HepG2 (cell line): ENCODE results near the gene ZNF138. TPM values are rescaled to one million over a fixed set of nuclear protein-coding genes. Genes with fewer than 3 reads are reported as not detected.

Experiments used
- ATAC-seq: fragments of 200-7000 bp; cut with Tn5 transposase; 3 replicates; pipeline ENCODE4 v1.9.1; 2020; ENCODE audit warnings: mild to moderate bottlenecking, moderate library complexity
- BruUV-seq: library from RNA; stranded (reverse); fragments of 400-500 nt; replicated peaks from 2 replicates; lab custom pipeline; 2021; lab: Mats Ljungman, UMichigan
- CTCF ChIA-PET: fragments of 300-600 bp; formaldehyde crosslinking; extraction: SDS; loops from one replicate; lab custom pipeline; 2021; ENCODE audit warnings: low total read pairs, inconsistent platforms, low intra/inter-chr PET ratio; lab: Yijun Ruan, JAX
- POLR2A ChIA-PET: fragments of 350-600 bp; sonication (Branson Sonifier 250); formaldehyde crosslinking; loops from one replicate; lab custom pipeline; 2020; ENCODE audit warnings: antibody characterized with exemption, inconsistent platforms; lab: Yijun Ruan, JAX
- DNase-seq: peaks from one replicate; pipeline ENCODE4 v3.0.0-alpha.2; 2015; ENCODE audit warnings: low spot score
- FAIRE-seq: peaks from 3 replicates; lab custom pipeline; 2011; peaks lifted over from hg19 to GRCh38; lab: Jason Lieb, UNC
- H2AFZ ChIP-seq: one replicate; pipeline ENCODE4 v1.6.1; 2011; ENCODE audit warnings: low read length, inconsistent platforms
- H3K27ac ChIP-seq: fragments of 300-600 bp; 3 replicates; pipeline ENCODE4 v1.8.0; 2011; ENCODE audit warnings: mixed run types, mild to moderate bottlenecking, mixed read lengths, low read length, inconsistent platforms; ENCODE audit not compliant: insufficient read depth; ENCODE audit errors: extremely low read length
- H3K27me3 ChIP-seq, 2 experiments: fragments of 200-600 bp in 1 of 2; 2 replicates in 1 of 2; 3 replicates in 1 of 2; pipeline versions ENCODE4 v1.6.0 to v1.8.0; 2011; ENCODE audit warnings: low read length in 2 of 2, mild to moderate bottlenecking in 2 of 2, moderate library complexity in 2 of 2, inconsistent platforms in 1 of 2; ENCODE audit not compliant: insufficient read depth in 2 of 2, control insufficient read depth in 1 of 2
- H3K36me3 ChIP-seq, 2 experiments: fragments of 200-600 bp in 1 of 2; replicated peaks in 1 of 2; 2 replicates in 1 of 2; 3 replicates in 1 of 2; pipeline versions ENCODE4 v1.5.1 to v1.8.0; 2011; ENCODE audit warnings: low read length in 2 of 2, inconsistent platforms in 1 of 2; ENCODE audit not compliant: insufficient read depth in 2 of 2, control insufficient read depth in 1 of 2
- H3K4me1 ChIP-seq: 2 replicates; pipeline ENCODE4 v1.5.1; 2012; ENCODE audit warnings: low read length, inconsistent platforms; ENCODE audit not compliant: insufficient read depth
- H3K4me2 ChIP-seq: 2 replicates; pipeline ENCODE4 v1.6.0; 2011; ENCODE audit warnings: low read depth, low read length, inconsistent platforms
- H3K4me3 ChIP-seq, 3 experiments: fragments of 200-600 bp in 1 of 3; sonication (generic), shearing (Covaris generic) in 1 of 3; replicated peaks in 1 of 3; 2 replicates each; pipeline ENCODE4 v1.5.1; 2011 to 2016; ENCODE audit warnings: low read length in 3 of 3, inconsistent platforms in 2 of 3, low read depth in 2 of 3, mild to moderate bottlenecking in 2 of 3, control low read depth in 1 of 3, mixed read lengths in 1 of 3; ENCODE audit not compliant: insufficient read depth in 1 of 3
- H3K79me2 ChIP-seq: one replicate; pipeline ENCODE4 v1.6.1; 2011; ENCODE audit warnings: low read length, inconsistent platforms; ENCODE audit not compliant: insufficient read depth
- H3K9ac ChIP-seq: 2 replicates; pipeline ENCODE4 v1.6.0; 2011; ENCODE audit warnings: mild to moderate bottlenecking, low read depth, low read length, inconsistent platforms; ENCODE audit not compliant: insufficient read depth
- H3K9me3 ChIP-seq: 2 replicates; pipeline ENCODE4 v1.5.1; 2012; ENCODE audit warnings: mild to moderate bottlenecking, low read length
- H4K20me1 ChIP-seq: 2 replicates; pipeline ENCODE4 v1.6.0; 2011; ENCODE audit warnings: inconsistent platforms, mild to moderate bottlenecking, low read length, moderate library complexity; ENCODE audit not compliant: insufficient read depth
- AHDC1 ChIP-seq: sonication (generic); formaldehyde crosslinking; IDR thresholded peaks from 2 replicates; pipeline ENCODE4 v1.5.1; 2020; ENCODE audit warnings: mild to moderate bottlenecking, missing genetic modification reagents, borderline replicate concordance
- ATAD3A ChIP-seq: sonication (generic); formaldehyde crosslinking; IDR thresholded peaks from 2 replicates; pipeline ENCODE4 v1.4.0; 2020; ENCODE audit warnings: missing genetic modification reagents
- POLR2AphosphoS5 ChIP-seq: IDR thresholded peaks from 2 replicates; pipeline ENCODE4 v1.6.1; 2012; ENCODE audit warnings: low read depth, low read length
- SP140L ChIP-seq: sonication (generic); formaldehyde crosslinking; IDR thresholded peaks from 2 replicates; pipeline ENCODE4 v1.4.0; 2020; ENCODE audit warnings: missing genetic modification reagents, borderline replicate concordance
- TCF12 ChIP-seq, 2 experiments: fragments of 450-650 bp in 1 of 2; sonication (generic) in 1 of 2; formaldehyde crosslinking in 1 of 2; IDR thresholded peaks; 2 replicates each; pipeline versions ENCODE4 v1.6.1 to v1.8.0; 2017 to 2022; ENCODE audit warnings: antibody characterized with exemption in 1 of 2, mild to moderate bottlenecking in 1 of 2, missing genetic modification reagents in 1 of 2, moderate library complexity in 1 of 2
- ZBTB33 ChIP-seq: sonication (generic); formaldehyde crosslinking; IDR thresholded peaks from 2 replicates; pipeline ENCODE4 v1.4.0; 2020; ENCODE audit warnings: missing genetic modification reagents
- ZFP36 ChIP-seq: fragments of 150-350 bp; IDR thresholded peaks from 2 replicates; pipeline ENCODE4 v1.6.1; 2018; ENCODE audit warnings: borderline replicate concordance, low read length, low read depth; ENCODE audit not compliant: partially characterized antibody
- ZKSCAN8 ChIP-seq: IDR thresholded peaks from 2 replicates; pipeline ENCODE4 v1.6.1; 2016; ENCODE audit warnings: borderline replicate concordance, missing genetic modification reagents, missing compliant biosample characterization
- ZNF451 ChIP-seq: sonication (generic); formaldehyde crosslinking; IDR thresholded peaks from 2 replicates; pipeline ENCODE4 v1.5.0; 2020; ENCODE audit warnings: mild to moderate bottlenecking, missing genetic modification reagents
- WGBS: methylation state at CpG from one replicate; pipeline ENCODE4 v1.1.6; 2017; ENCODE audit warnings: low lambda C conversion rate; 5-methylcytosine and 5-hydroxymethylcytosine counted together
- in situ Hi-C: cut with HindIII; loops from 2 replicates; pipeline ENCODE4 v1.10.0; 2017; ENCODE audit warnings: low pct_unique_long_range_greater_than_20kb; ENCODE audit not compliant: extremely low pct_ligation_motif_present
- intact Hi-C: fragments of 100-400 bp; cut with micrococcal nuclease; formaldehyde crosslinking; loops from one replicate; pipeline ENCODE4 v1.10.0; 2022; ENCODE audit not compliant: unreplicated experiment
- polyA plus RNA-seq, 8 experiments: library from polyadenylated mRNA; depleted of rRNA in 3 of 8; stranded (reverse) in 7 of 8; unstranded in 1 of 8; fragments of >200 nt; fragmentation: Illumina TruSeq in 4 of 8; extraction: Trizol in 4 of 8; gene quantifications; 2 replicates each; pipeline versions ENCODE4 v1.2.1 to v1.2.3, GENCODE V29; 2011 to 2016; ENCODE audit warnings: low read depth in 4 of 8, missing spikeins in 1 of 8, mixed read lengths in 1 of 8; ENCODE audit not compliant: insufficient read depth in 1 of 8
- total RNA-seq, 5 experiments: library from RNA; depleted of rRNA; stranded (reverse); fragments of >200 nt; fragmentation: Illumina TruSeq; extraction: Trizol; gene quantifications; 2 replicates each; pipeline ENCODE4 v1.2.3, GENCODE V29; 2016; ENCODE audit warnings: low read depth in 1 of 5

The ZNF138 gene
- total and polyA plus RNA-seq, 2 of the 13 experiments (the other 11 are each of a cell fraction or from before 2014, with no cell fraction given): 2.7 to 5.8 TPM

- TF ChIP-seq AHDC1 (CRISPR knock-in tag): no peak
- TF ChIP-seq TCF12 (IDR thresholded peaks at IDR 0.05): no peak
- TF ChIP-seq TCF12 (CRISPR knock-in tag; IDR thresholded peaks at IDR 0.05): no peak
Measured at GRCh38 chr7:64881461-64882287, 87.4 kb downstream of the ZNF138 start (continued).

GRCh38 chr7:64882341-64883112 lies 88.3 kb downstream of the ZNF138 start:
- H3K79me2 ChIP-seq: no peaks in the 10 kb centered on the region
- H3K4me2 ChIP-seq: no peak overlapping the region
- WGBS: 81% methylated on average over 33 of the region's 55 CpGs
- CTCF ChIA-PET: no interaction called here
- peaks cover 16% of the 10 kb centered on the region; the same call in 1 of the 2 replicates for H3K9me3 ChIP-seq
- intact Hi-C loops: no loop called here
- TF ChIP-seq ATAD3A (CRISPR knock-in tag) (no peak), ZBTB33 (CRISPR knock-in tag) (peak; percentile 26; the same call in 1 of the 2 replicates), ZNF451 (no peak), ZFP36 (no peak), SP140L (no peak), ZKSCAN8 (CRISPR knock-in tag) (no peak), POLR2AphosphoS5 (no peak)
- in situ Hi-C loops: no loop called here
- peaks cover 9 to 80% of the 10 kb centered on the region in 2 experiments; a peak in 3 of 5 replicates for H3K27me3 ChIP-seq
- no TSS peak for BruUV-seq
- POLR2A ChIA-PET: no interaction called here
- ATAC-seq (no peak), FAIRE-seq (no peak), DNase-seq (no peak)
- H2AFZ ChIP-seq: no peak overlapping the region
- H3K4me3 ChIP-seq: no peak overlapping the region
- H3K27ac ChIP-seq: no peak overlapping the region
- H4K20me1 ChIP-seq: no peaks in the 10 kb centered on the region
- H3K36me3 ChIP-seq: no peaks in the 10 kb centered on the region
- no peak overlapping the region for H3K9ac ChIP-seq
- peaks cover 10% of the 10 kb centered on the region for H3K4me1 ChIP-seq
